Transverse colon (tissue), 4 donors: ENCODE results near the gene PRMT2. TPM values are rescaled to one million over a fixed set of nuclear protein-coding genes. Genes with fewer than 3 reads are reported as not detected.
A peak's percentile ranks its signal among the peaks of the same experiment; 100 is the strongest.

Source experiments
- DNase-seq: peaks from one replicate; pipeline ENCODE4 v3.0.0-alpha.2; 2019
- H3K27ac ChIP-seq, 4 donors: fragments of 200-600 bp; sonication (generic); 2 replicates each; pipeline ENCODE4 v1.5.1; 2016 to 2018; ENCODE audit warnings: inconsistent platforms in 4 of 4
- H3K27me3 ChIP-seq: fragments of 200-600 bp; sonication (generic); 2 replicates; pipeline ENCODE4 v1.5.1; 2017; ENCODE audit warnings: inconsistent platforms
- H3K36me3 ChIP-seq, 4 donors: fragments of 200-600 bp; sonication (generic); 2 replicates each; pipeline ENCODE4 v1.5.1; 2017 to 2019; ENCODE audit warnings: inconsistent platforms in 4 of 4
- H3K4me1 ChIP-seq, 4 donors: fragments of 200-600 bp; sonication (generic); 2 replicates each; pipeline ENCODE4 v1.5.1; 2017 to 2020; ENCODE audit warnings: inconsistent platforms in 4 of 4
- H3K4me3 ChIP-seq, 4 donors: fragments of 200-600 bp; sonication (generic); 1 replicate in 1 of 4; 2 replicates in 3 of 4; pipeline versions ENCODE4 v1.5.1 to v1.6.1; 2017 to 2019; ENCODE audit warnings: inconsistent platforms in 4 of 4
- H3K9me3 ChIP-seq, 2 donors: fragments of 200-600 bp; sonication (generic); 2 replicates each; pipeline ENCODE4 v1.5.1; 2017 to 2019; ENCODE audit warnings: inconsistent platforms in 2 of 2
- EP300 ChIP-seq: sonication (generic); formaldehyde crosslinking; IDR thresholded peaks from one replicate; pipeline ENCODE4 v1.6.1; 2017; ENCODE audit warnings: antibody characterized with exemption, low read depth
- POLR2A ChIP-seq: fragments of 450-650 bp; IDR thresholded peaks from one replicate; pipeline ENCODE4 v1.6.1; 2016; ENCODE audit warnings: antibody characterized with exemption, mild to moderate bottlenecking, moderate library complexity
- POLR2AphosphoS5 ChIP-seq, 3 donors: sonication (generic); formaldehyde crosslinking; IDR thresholded peaks; one replicate each; pipeline ENCODE4 v1.6.1; 2016; ENCODE audit warnings: antibody characterized with exemption in 3 of 3
- WGBS, 2 donors: methylation state at CpG; one replicate each; pipeline ENCODE4 v1.1.5; 2018; ENCODE audit warnings: low coverage in 1 of 2; 5-methylcytosine and 5-hydroxymethylcytosine counted together
- in situ Hi-C, 4 donors: fragments of 200-750 bp; cut with MboI; loops; one replicate each; pipeline versions ENCODE4 v1.15.0 to v1.15.1; 2017; ENCODE audit warnings: low sequenced_read_pairs in 3 of 4, low pct_ligation_motif_present in 1 of 4, low pct_unique_long_range_greater_than_20kb in 1 of 4
- intact Hi-C: fragments of 100-400 bp; cut with DNase I; formaldehyde crosslinking; loops from one replicate; pipeline ENCODE4 v1.15.1; 2023; ENCODE audit warnings: low total_unique reads
- total RNA-seq, 4 donors: library from RNA; depleted of rRNA; stranded (reverse); fragments of >200 nt; gene quantifications; one replicate each; pipeline ENCODE4 v1.1.0, GENCODE V29; 2016
- TF ChIP-seq, protein P1 (sequence below), 5 experiments: fragments of 200-600 bp in 3 of 5; fragments of 450-650 bp in 2 of 5; sonication (generic) in 3 of 5; IDR thresholded peaks; 1 replicate in 2 of 5; 2 replicates in 3 of 5; pipeline ENCODE4 v1.5.1; 2016 to 2017; ENCODE audit warnings: antibody characterized with exemption in 5 of 5, inconsistent platforms in 3 of 5, mild to moderate bottlenecking in 2 of 5, moderate library complexity in 1 of 5

Gene PRMT2
- total RNA-seq, 4 donors from 2014 or later = 80.4 to 112 (median 96.2) TPM

DNA sequence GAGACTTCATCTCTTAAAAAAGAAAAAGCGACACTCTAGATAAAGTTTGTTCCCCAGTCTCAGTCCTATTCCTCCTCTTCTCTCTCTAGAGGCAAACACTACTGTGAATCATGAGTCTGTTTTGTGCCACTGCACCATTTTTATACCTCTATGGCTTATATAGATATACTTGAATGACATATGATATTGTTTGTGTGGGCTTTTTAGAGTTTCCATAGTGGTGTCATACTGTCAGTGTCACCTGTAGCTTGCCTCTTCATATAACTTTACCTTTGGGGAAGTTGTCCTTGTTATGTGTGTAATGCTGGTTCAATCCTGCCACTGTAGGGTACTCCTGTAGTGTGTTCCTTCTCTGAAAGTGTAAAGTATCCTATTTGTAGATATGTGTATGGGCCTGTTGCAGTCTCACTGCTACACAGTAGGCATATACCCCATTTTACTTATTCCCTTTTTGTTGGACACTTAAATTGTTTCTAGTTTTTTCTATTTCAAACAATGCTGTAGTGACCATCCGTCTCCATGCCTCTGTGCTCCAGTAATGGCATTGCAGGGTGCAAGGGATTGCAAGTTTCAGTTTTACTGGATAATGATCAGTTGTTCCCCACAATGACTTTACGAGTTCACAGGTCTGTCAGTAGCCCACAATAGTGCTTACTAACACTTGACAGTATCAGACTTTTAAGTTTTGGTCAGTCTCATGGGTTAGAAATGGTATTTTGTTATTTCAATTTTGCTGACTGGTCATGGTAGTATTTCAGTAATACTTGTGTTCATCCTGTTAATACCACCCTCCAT, 2.7 kb downstream of the PRMT2 start:
- H3K27ac ChIP-seq = peak overlapping the region in 2 of 4 donors; percentile 18 to 27
- H3K27me3 ChIP-seq = no peaks in the 10 kb centered on the region
- peak overlapping the region in 1 of 4 donors; percentile 1 for H3K4me3 ChIP-seq
- no peak for DNase-seq
- intact Hi-C loops (no loop called here), in situ Hi-C loops (no loop called here)
- TF ChIP-seq POLR2AphosphoS5 (IDR thresholded peaks at IDR 0.05) = no peak
- TF ChIP-seq, protein P1, sequence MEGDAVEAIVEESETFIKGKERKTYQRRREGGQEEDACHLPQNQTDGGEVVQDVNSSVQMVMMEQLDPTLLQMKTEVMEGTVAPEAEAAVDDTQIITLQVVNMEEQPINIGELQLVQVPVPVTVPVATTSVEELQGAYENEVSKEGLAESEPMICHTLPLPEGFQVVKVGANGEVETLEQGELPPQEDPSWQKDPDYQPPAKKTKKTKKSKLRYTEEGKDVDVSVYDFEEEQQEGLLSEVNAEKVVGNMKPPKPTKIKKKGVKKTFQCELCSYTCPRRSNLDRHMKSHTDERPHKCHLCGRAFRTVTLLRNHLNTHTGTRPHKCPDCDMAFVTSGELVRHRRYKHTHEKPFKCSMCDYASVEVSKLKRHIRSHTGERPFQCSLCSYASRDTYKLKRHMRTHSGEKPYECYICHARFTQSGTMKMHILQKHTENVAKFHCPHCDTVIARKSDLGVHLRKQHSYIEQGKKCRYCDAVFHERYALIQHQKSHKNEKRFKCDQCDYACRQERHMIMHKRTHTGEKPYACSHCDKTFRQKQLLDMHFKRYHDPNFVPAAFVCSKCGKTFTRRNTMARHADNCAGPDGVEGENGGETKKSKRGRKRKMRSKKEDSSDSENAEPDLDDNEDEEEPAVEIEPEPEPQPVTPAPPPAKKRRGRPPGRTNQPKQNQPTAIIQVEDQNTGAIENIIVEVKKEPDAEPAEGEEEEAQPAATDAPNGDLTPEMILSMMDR (IDR thresholded peaks at IDR 0.05) = no peak
- 51 to 55% methylated on average over 3 of the region's 3 CpGs for WGBS, 2 donors
- no peaks in the 10 kb centered on the region for H3K9me3 ChIP-seq
- peaks cover 0 to 10% (median 0%) of the 10 kb centered on the region in 4 donors for H3K36me3 ChIP-seq
- peaks cover 17 to 47% (median 32%) of the 10 kb centered on the region in 4 donors for H3K4me1 ChIP-seq

DNA sequence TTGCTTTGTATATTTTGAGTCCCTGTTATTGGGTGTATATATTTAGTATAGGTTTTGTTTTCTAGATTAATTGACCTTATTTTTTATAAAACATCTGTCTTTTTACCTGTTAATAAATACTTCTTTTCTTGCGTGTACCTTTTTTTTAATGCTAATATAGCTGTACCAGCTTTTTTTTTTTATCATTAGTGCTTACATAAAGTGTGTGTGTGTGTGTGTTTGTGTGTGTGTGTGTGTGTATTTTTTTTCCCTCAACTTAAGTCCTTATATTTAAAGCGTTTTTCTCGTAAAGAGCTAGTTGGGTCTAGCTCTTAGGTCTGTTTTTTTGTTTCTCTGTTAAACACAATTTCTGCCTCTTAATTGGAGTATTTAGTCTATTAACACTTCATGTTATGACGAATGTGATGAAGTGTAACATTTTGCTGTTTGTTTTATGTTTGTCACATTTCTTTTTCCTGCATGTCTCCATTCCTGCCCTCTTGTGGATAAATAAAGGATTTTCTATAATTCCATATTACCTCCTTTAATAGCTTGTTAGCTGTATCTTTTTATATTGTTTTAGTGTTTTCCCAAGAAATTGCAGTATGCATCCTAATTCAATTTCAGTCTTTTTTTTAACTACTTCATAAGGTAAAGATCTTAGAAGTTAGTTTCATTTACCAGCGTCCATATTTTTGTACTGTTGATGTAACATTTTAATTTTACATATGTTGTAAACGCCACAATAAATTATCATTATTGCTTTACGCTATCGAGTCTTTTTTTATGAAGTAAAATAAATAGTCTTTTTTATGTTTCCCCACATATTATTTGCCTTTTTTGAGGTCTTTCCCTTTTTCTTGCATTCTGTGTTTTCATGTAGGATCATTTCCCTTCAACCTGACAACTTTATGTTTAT, 4.3 kb downstream of the PRMT2 start:
- DNase-seq = no peak
- in situ Hi-C loops = no loop called here
- no peak overlapping the region for H3K4me3 ChIP-seq

DNA sequence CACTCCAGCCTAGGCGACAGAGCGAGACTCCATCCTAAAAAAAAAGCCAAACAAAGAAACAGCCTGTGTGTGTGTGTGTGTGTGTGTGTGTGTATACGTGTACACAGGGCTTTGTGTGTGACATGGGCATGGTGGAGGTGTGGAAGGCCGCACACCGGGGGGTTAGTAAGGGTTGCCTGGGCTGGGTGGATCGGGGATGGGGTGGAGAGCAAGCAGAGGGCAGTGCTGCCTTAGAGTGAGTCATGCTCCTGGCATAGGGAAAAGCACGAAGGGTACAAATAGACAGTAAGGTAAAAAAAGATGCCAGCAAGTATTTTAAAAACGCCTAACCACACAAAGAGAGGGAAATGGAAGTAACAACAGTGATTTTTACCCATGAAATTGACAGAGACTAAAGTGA, 6.2 kb downstream of the PRMT2 start:
- TF ChIP-seq POLR2AphosphoS5 (IDR thresholded peaks at IDR 0.05) (no peak), POLR2A (no peak), EP300 (no peak)
- TF ChIP-seq, protein P1 (IDR thresholded peaks at IDR 0.05) = no peak
- no peak for DNase-seq
- intact Hi-C loops = no loop called here
- WGBS, 2 donors = 77 to 87% methylated on average over 8 of the region's 8 CpGs
- Histone ChIP-seq H3K4me3 (no peak overlapping the region), H3K4me1 (peaks cover 13 to 32% (median 23%) of the 10 kb centered on the region in 4 donors), H3K27me3 (no peaks in the 10 kb centered on the region), H3K27ac (no peak overlapping the region), H3K9me3 (no peaks in the 10 kb centered on the region), H3K36me3 (peaks cover 0 to 41% (median 14%) of the 10 kb centered on the region in 4 donors)
- in situ Hi-C loops = no loop called here

More for the DNA sequence above, 4.3 kb downstream of the PRMT2 start:
- peaks cover 0 to 25% (median 8%) of the 10 kb centered on the region in 4 donors for H3K36me3 ChIP-seq
- no peak overlapping the region for H3K27ac ChIP-seq
- 80 to 82% methylated on average over 8 of the region's 8 CpGs for WGBS, 2 donors
- H3K27me3 ChIP-seq = no peaks in the 10 kb centered on the region
- H3K4me1 ChIP-seq = peaks cover 17 to 42% (median 30%) of the 10 kb centered on the region in 4 donors
- TF ChIP-seq POLR2AphosphoS5 (IDR thresholded peaks at IDR 0.05) = no peak
- TF ChIP-seq, protein P1 (IDR thresholded peaks at IDR 0.05) = peak; percentile 31 to 49 (median 37)
- TF ChIP-seq POLR2A = no peak
- no peak for TF ChIP-seq EP300
- no peaks in the 10 kb centered on the region for H3K9me3 ChIP-seq
- intact Hi-C loops = no loop called here
